ENCODE measurements around the gene PRR5L.
"Not testable (repeated sequence)": the region's sequence is repeated elsewhere in the genome, so short reads cannot be mapped to it uniquely, and the experiment has no call there.

The PRR5L gene

GRCh38 chr11:36475192-36475591 is 179.1 kb downstream of the PRR5L start:
- no peak for DNase-seq
- intact Hi-C loops (cut with DNase I), result loop anchor here (5.0 to 10.0 kb wide), 3 partner anchors 98 to 860 kb away; partner anchors contain the start of gene FJX1

GRCh38 chr11:36478700-36479329 is 182.7 kb downstream of the PRR5L start:
- intact Hi-C loops (cut with DNase I), result loop anchor here (2.0 to 10.0 kb wide), 4 partner anchors 102 to 864 kb away; partner anchors contain the start of gene FJX1

GRCh38 chr11:36480833-36481232 is 184.7 kb downstream of the PRR5L start:
- intact Hi-C loops (cut with DNase I), result no loop called here
- no peak for DNase-seq

More at GRCh38 chr11:36478700-36479329, 182.7 kb downstream of the PRR5L start:
- DNase-seq, result peak in 3 of 10 donors; percentile 36 to 57 (median 48)

- DNase-seq; intact Hi-C loops (cut with DNase I): not testable (repeated sequence)
Observed at GRCh38 chr11:36483042-36483441, 187.0 kb downstream of the PRR5L start.

- intact Hi-C loops (cut with DNase I), result no loop called here
- DNase-seq, result no peak
Observed at GRCh38 chr11:36485298-36486002, 189.4 kb downstream of the PRR5L start.

- intact Hi-C loops (cut with DNase I), result no loop called here
- no peak for DNase-seq
Observed at GRCh38 chr11:36487619-36488018, 191.5 kb downstream of the PRR5L start.

GRCh38 chr11:36488096-36488495 is 192.0 kb downstream of the PRR5L start:
- DNase-seq, result no peak
- intact Hi-C loops (cut with DNase I), result no loop called here

GRCh38 chr11:36490026-36490806 is 194.1 kb downstream of the PRR5L start:
- no peak for DNase-seq
- intact Hi-C loops (cut with DNase I), result loop anchor here (5.0 kb wide), 2 partner anchors 198 to 873 kb away; partner anchors contain the start of gene FJX1

GRCh38 chr11:36492724-36493304 is 196.7 kb downstream of the PRR5L start:
- intact Hi-C loops (cut with DNase I), result loop anchor here (5.0 kb wide), 2 partner anchors 201 to 876 kb away; partner anchors contain the start of gene FJX1
- DNase-seq, result peak in 1 of 10 donors; percentile 8

GRCh38 chr11:36493332-36493731 is 197.2 kb downstream of the PRR5L start:
- DNase-seq, result no peak
- intact Hi-C loops (cut with DNase I), result loop anchor here (5.0 kb wide), 2 partner anchors 201 to 876 kb away; partner anchors contain the start of gene FJX1

GRCh38 chr11:36498721-36499120 is 202.6 kb downstream of the PRR5L start:
- intact Hi-C loops (cut with DNase I), result no loop called here
- no peak for DNase-seq

GRCh38 chr11:36499315-36499714 is 203.2 kb downstream of the PRR5L start:
- intact Hi-C loops (cut with DNase I), result no loop called here
- DNase-seq, result peak in 1 of 10 donors; percentile 48

GRCh38 chr11:36500315-36500721 is 204.2 kb downstream of the PRR5L start:
- peak in 2 of 10 donors; percentile 35 to 85 for DNase-seq
- intact Hi-C loops (cut with DNase I), result no loop called here

- intact Hi-C loops (cut with DNase I), result no loop called here
- peak in 7 of 10 donors; percentile 33 to 89 (median 39) for DNase-seq
Observed at GRCh38 chr11:36501236-36501635, 205.1 kb downstream of the PRR5L start.

GRCh38 chr11:36507824-36508489 is 211.9 kb downstream of the PRR5L start:
- intact Hi-C loops (cut with DNase I), result no loop called here
- peak in 1 of 10 donors; percentile 41 for DNase-seq

- DNase-seq, result no peak
- intact Hi-C loops (cut with DNase I), result no loop called here
Observed at GRCh38 chr11:36508743-36509142, 212.7 kb downstream of the PRR5L start.

GRCh38 chr11:36509201-36509639 is 213.1 kb downstream of the PRR5L start:
- intact Hi-C loops (cut with DNase I), result no loop called here
- peak in 1 of 10 donors; percentile 18 for DNase-seq

GRCh38 chr11:36509694-36510593 is 213.9 kb downstream of the PRR5L start, which contains the start of gene TRAF6:
Gene TRAF6, minus strand, starts transcription at chr11:36510272. Its CDS starts 8,757 bp downstream, at chr11:36501515.
- DNase-seq, result peak; percentile 80 to 98 (median 88)
- intact Hi-C loops (cut with DNase I), result loop anchor here (10.0 kb wide), 1 partner anchor 95 kb away; no protein-coding TSS in a partner anchor

Measured in posterior cingulate gyrus (tissue), 11 donors.